GM23248 (cell line): ENCODE measurements around the gene PRKCB.

Experiments used
- EZH2 ChIP-seq: fragments of 200-600 bp; sonication (generic); IDR thresholded peaks from 2 replicates; pipeline ENCODE4 v1.6.1; 2018; ENCODE audit warnings: antibody characterized with exemption, mild to moderate bottlenecking; ENCODE audit not compliant: insufficient read depth, poor library complexity, severe bottlenecking
- EZH2phosphoT487 ChIP-seq: fragments of 200-600 bp; sonication (generic); IDR thresholded peaks from 2 replicates; pipeline ENCODE4 v1.6.1; 2018; ENCODE audit warnings: antibody characterized with exemption, moderate library complexity, mild to moderate bottlenecking, low read depth; ENCODE audit not compliant: insufficient read depth

- TF ChIP-seq EZH2phosphoT487 (no peak), EZH2 (no peak)
Observed at GRCh38 chr16:23994615-23995014, 158.8 kb downstream of the PRKCB start.
